H9 (cell line): ENCODE measurements around the gene PAX3. TPM values are rescaled to one million over a fixed set of nuclear protein-coding genes. Genes with fewer than 3 reads are reported as not detected.
A peak's percentile ranks its signal among the peaks of the same experiment; 100 is the strongest.

Experiments used
- DNase-seq: peaks from one replicate; pipeline ENCODE4 v3.0.0-alpha.2; 2017
- H2AFZ ChIP-seq: one replicate; pipeline ENCODE4 v1.6.1; 2013; ENCODE audit warnings: mild to moderate bottlenecking, low read length, control low read depth, moderate library complexity
- H2AK5ac ChIP-seq: 2 replicates; pipeline ENCODE4 v1.6.1; 2013; ENCODE audit warnings: low read length, control low read depth, mixed read lengths; ENCODE audit not compliant: insufficient read length
- H2BK120ac ChIP-seq: one replicate; pipeline ENCODE4 v1.6.1; 2013; ENCODE audit warnings: low read depth, mild to moderate bottlenecking, low read length, control low read depth, inconsistent platforms; ENCODE audit not compliant: poor library complexity, severe bottlenecking
- H2BK12ac ChIP-seq: 2 replicates; pipeline ENCODE4 v1.6.1; 2013; ENCODE audit warnings: low read length, control low read depth, mixed read lengths, low read depth; ENCODE audit not compliant: insufficient read length
- H2BK15ac ChIP-seq: 2 replicates; pipeline ENCODE4 v1.6.1; 2013; ENCODE audit warnings: low read depth, low read length, control low read depth
- H2BK20ac ChIP-seq: one replicate; pipeline ENCODE4 v1.6.1; 2013; ENCODE audit warnings: low read depth, mild to moderate bottlenecking, low read length, control low read depth, inconsistent platforms; ENCODE audit not compliant: poor library complexity, severe bottlenecking
- H2BK5ac ChIP-seq: 2 replicates; pipeline ENCODE4 v1.6.1; 2013; ENCODE audit warnings: low read length, control low read depth, mixed read lengths; ENCODE audit not compliant: insufficient read length
- H3K14ac ChIP-seq: 2 replicates; pipeline ENCODE4 v1.6.1; 2013; ENCODE audit warnings: low read length, control low read depth; ENCODE audit not compliant: insufficient read depth
- H3K18ac ChIP-seq: 2 replicates; pipeline ENCODE4 v1.6.1; 2013; ENCODE audit warnings: low read depth, mild to moderate bottlenecking, mixed read lengths, low read length, control low read depth; ENCODE audit not compliant: insufficient read length
- H3K23ac ChIP-seq: 2 replicates; pipeline ENCODE4 v1.6.1; 2013; ENCODE audit warnings: low read length, control low read depth, mixed read lengths, low read depth; ENCODE audit not compliant: insufficient read length
- H3K23me2 ChIP-seq: 2 replicates; pipeline ENCODE4 v1.6.1; 2013; ENCODE audit warnings: low read depth, mild to moderate bottlenecking, mixed read lengths, low read length, control low read depth; ENCODE audit not compliant: insufficient read length, poor library complexity, severe bottlenecking
- H3K27ac ChIP-seq: 2 replicates; pipeline ENCODE4 v1.5.1; 2013; ENCODE audit warnings: low read length, control low read depth, mixed read lengths, low read depth; ENCODE audit not compliant: insufficient read length
- H3K27me3 ChIP-seq: 2 replicates; pipeline ENCODE4 v1.6.1; 2013; ENCODE audit warnings: low read length, control low read depth, inconsistent platforms; ENCODE audit not compliant: insufficient read depth
- H3K4ac ChIP-seq: 2 replicates; pipeline ENCODE4 v1.6.1; 2013; ENCODE audit warnings: low read depth, mild to moderate bottlenecking, control low read depth, inconsistent platforms, low read length, moderate library complexity
- H3K4me1 ChIP-seq: 2 replicates; pipeline ENCODE4 v1.6.1; 2013; ENCODE audit warnings: low read length, control low read depth, inconsistent platforms; ENCODE audit not compliant: insufficient read depth
- H3K4me2 ChIP-seq: 2 replicates; pipeline ENCODE4 v1.6.1; 2013; ENCODE audit warnings: low read length, control low read depth, mixed read lengths; ENCODE audit not compliant: insufficient read length, insufficient read depth
- H3K56ac ChIP-seq: 2 replicates; pipeline ENCODE4 v1.6.1; 2013; ENCODE audit warnings: low read depth, mild to moderate bottlenecking, mixed read lengths, low read length, control low read depth; ENCODE audit not compliant: insufficient read length
- H3K79me1 ChIP-seq: 2 replicates; pipeline ENCODE4 v1.6.1; 2013; ENCODE audit warnings: low read depth, mild to moderate bottlenecking, moderate library complexity, low read length, control low read depth, inconsistent platforms; ENCODE audit not compliant: insufficient read depth, poor library complexity, severe bottlenecking
- H3K79me2 ChIP-seq: 2 replicates; pipeline ENCODE4 v1.6.1; 2013; ENCODE audit warnings: low read length, control low read depth, inconsistent platforms; ENCODE audit not compliant: insufficient read depth
- H3K9ac ChIP-seq: 2 replicates; pipeline ENCODE4 v1.6.1; 2013; ENCODE audit warnings: low read length, control low read depth, mixed read lengths; ENCODE audit not compliant: insufficient read length; ENCODE audit errors: extremely low read depth
- H3K9me3 ChIP-seq: one replicate; pipeline ENCODE4 v1.6.1; 2013; ENCODE audit warnings: low read depth, low read length, inconsistent platforms; ENCODE audit not compliant: control insufficient read depth
- H3T11ph ChIP-seq: one replicate; pipeline ENCODE4 v1.6.1; 2013; ENCODE audit warnings: mild to moderate bottlenecking, low read length, control low read depth, inconsistent platforms
- H4K20me1 ChIP-seq: one replicate; pipeline ENCODE4 v1.6.1; 2013; ENCODE audit not compliant: control insufficient read depth, insufficient read length, insufficient read depth
- H4K5ac ChIP-seq: 2 replicates; pipeline ENCODE4 v1.6.1; 2013; ENCODE audit warnings: low read depth, mild to moderate bottlenecking, mixed read lengths, low read length, control low read depth; ENCODE audit not compliant: insufficient read length
- H4K8ac ChIP-seq: replicated peaks from 2 replicates; pipeline ENCODE4 v1.6.1; 2013; ENCODE audit warnings: low read length, control low read depth, mixed read lengths, low read depth; ENCODE audit not compliant: insufficient read length
- H4K91ac ChIP-seq: 2 replicates; pipeline ENCODE4 v1.6.1; 2013; ENCODE audit warnings: low read depth, mild to moderate bottlenecking, moderate library complexity, mixed read lengths, low read length, control low read depth; ENCODE audit not compliant: insufficient read length
- H3K27ac Mint-ChIP-seq, 3 experiments: 2 replicates in 2 of 3; 3 replicates in 1 of 3; pipeline ENCODE4 v1.8.0; 2020 to 2021; ENCODE audit warnings: mixed read lengths in 3 of 3, mild to moderate bottlenecking in 1 of 3, moderate library complexity in 1 of 3
- H3K27me3 Mint-ChIP-seq: 2 replicates; pipeline ENCODE4 v1.8.0; 2021; ENCODE audit warnings: low read depth, mild to moderate bottlenecking, moderate library complexity, mixed read lengths
- H3K36me3 Mint-ChIP-seq, 3 experiments: 2 replicates in 2 of 3; 3 replicates in 1 of 3; pipeline ENCODE4 v1.8.0; 2020 to 2021; ENCODE audit warnings: low read depth in 3 of 3, mixed read lengths in 3 of 3; ENCODE audit not compliant: insufficient read depth in 1 of 3
- H3K4me1 Mint-ChIP-seq, 2 experiments: 2 replicates each; pipeline ENCODE4 v1.8.0; 2020; ENCODE audit warnings: mixed read lengths in 2 of 2
- H3K4me3 Mint-ChIP-seq, 2 experiments: 2 replicates in 1 of 2; 3 replicates in 1 of 2; pipeline ENCODE4 v1.8.0; 2020 to 2021; ENCODE audit warnings: mild to moderate bottlenecking in 2 of 2, mixed read lengths in 2 of 2, moderate library complexity in 1 of 2
- H3K9me3 Mint-ChIP-seq, 2 experiments: 2 replicates in 1 of 2; 3 replicates in 1 of 2; pipeline ENCODE4 v1.8.0; 2020; ENCODE audit warnings: mild to moderate bottlenecking in 2 of 2, mixed read lengths in 2 of 2, moderate library complexity in 1 of 2
- CTCF ChIP-seq: fragments of 200-600 bp; sonication (generic); conservative IDR thresholded peaks from 3 replicates; pipeline ENCODE4 v1.8.0; 2021; ENCODE audit warnings: antibody characterized with exemption, mild to moderate bottlenecking
- WGBS: extraction: QIAGEN DNeasy Blood & Tissue Kit; methylation state at CpG from one replicate; pipeline ENCODE4 v1.1.7; 2013; ENCODE audit warnings: missing lambda C conversion rate, low lambda C conversion rate, mixed read lengths; ENCODE audit not compliant: insufficient read length; ENCODE audit errors: extremely low coverage; 5-methylcytosine and 5-hydroxymethylcytosine counted together
- total RNA-seq: library from RNA; stranded (reverse); gene quantifications from 2 replicates; pipeline ENCODE4 v1.2.1, GENCODE V29; 2021

The PAX3 gene
- total RNA-seq, 1 experiment from 2014 or later = not detected

DNA sequence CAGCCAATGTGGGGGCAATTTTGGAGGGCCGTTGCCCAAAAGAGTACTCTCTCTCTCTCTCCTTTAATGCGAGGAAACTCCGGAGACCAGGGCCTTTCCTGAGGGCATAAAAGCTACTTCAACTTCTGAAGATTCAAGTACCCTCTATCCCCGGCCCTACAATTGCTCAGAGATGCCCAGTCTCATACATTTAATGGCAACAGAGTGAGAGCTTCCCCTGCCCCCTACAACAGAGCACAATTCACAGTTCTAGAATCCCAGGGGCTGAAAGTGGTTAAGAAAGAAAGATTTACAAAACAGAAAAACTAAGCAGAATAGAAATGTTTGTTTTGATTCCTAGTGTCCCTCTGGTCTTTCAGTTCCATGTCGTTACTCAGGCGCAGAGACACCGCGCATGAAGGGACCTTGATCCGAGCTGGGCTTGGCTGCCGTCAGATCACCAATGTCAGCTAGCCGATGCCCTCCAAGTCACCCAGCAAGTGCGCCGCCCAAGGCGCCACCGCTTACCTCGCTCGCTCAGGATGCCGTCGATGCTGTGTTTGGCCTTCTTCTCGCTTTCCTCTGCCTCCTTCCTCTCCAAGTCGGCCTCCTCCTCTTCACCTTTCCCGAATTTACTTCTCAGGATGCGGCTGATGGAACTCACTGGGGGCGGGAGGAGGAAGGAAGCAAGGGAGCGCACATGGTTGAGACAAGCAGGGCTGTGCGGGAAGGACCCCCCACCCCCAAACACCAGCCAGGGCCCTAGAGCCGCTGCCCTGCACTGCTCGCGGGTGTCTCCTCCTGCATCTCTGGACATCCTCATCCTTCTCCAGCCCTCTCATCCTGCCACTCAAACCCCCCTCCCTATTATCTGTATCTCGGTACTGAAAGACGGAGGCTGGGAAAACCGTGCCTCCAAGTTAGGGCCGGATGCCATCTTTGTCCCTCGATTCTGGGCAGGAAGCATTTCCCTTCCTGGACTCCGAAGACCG, 4.9 kb downstream of the PAX3 start:
- Histone ChIP-seq H3K4me2 (peak overlapping the region; percentile 11), H2BK120ac (no peak overlapping the region), H3K56ac (no peak overlapping the region), H3K23ac (no peak overlapping the region), H3K27ac (no peak overlapping the region), H3K27me3 (peaks cover 92% of the 10 kb centered on the region), H4K5ac (no peak overlapping the region), H3K4me1 (peaks cover 3% of the 10 kb centered on the region; the same call in 1 of the 2 replicates), H3K9ac (no peak overlapping the region), H3K9me3 (no peaks in the 10 kb centered on the region), H2BK12ac (no peak overlapping the region), H2AFZ (no peak overlapping the region), H4K91ac (no peak overlapping the region), H3K79me2 (no peaks in the 10 kb centered on the region), H3T11ph (no peak overlapping the region), H2BK20ac (no peak overlapping the region), H3K23me2 (peaks cover 11% of the 10 kb centered on the region), H3K79me1 (no peaks in the 10 kb centered on the region), H4K20me1 (no peaks in the 10 kb centered on the region), H3K4ac (no peak overlapping the region), H2BK5ac (no peak overlapping the region), H4K8ac (no peak overlapping the region), H2BK15ac (no peak overlapping the region), H3K18ac (no peak overlapping the region), H3K14ac (no peak overlapping the region; the same call in 1 of the 2 replicates), H2AK5ac (no peak overlapping the region)
- Mint-ChIP-seq H3K9me3 (peaks cover 2 to 17% of the 10 kb centered on the region in 2 experiments; a peak in 2 of 5 replicates), H3K4me1 (peaks cover 42 to 73% of the 10 kb centered on the region in 2 experiments), H3K27me3 (peaks cover 99% of the 10 kb centered on the region), H3K36me3 (no peaks in the 10 kb centered on the region), H3K27ac (peak overlapping the region in 1 of 3 experiments; percentile 32; a peak in 1 of 7 replicates), H3K4me3 (peak overlapping the region in 1 of 2 experiments; percentile 70; a peak in 3 of 5 replicates)
- DNase-seq = peak; percentile 52
- no CpG with 5 or more reads among the region's 36 CpGs for WGBS
- no peak for TF ChIP-seq CTCF
